T47D (cell line): ENCODE data around the gene TMEM203.

ENCODE experiments used
- DNase-seq, 2 experiments: peaks; one replicate each; pipeline versions ENCODE4 v3.0.0 to v3.0.0-alpha.2; 2011 to 2012; ENCODE audit warnings: low read depth in 1 of 2, low spot score in 1 of 2
- JUND ChIP-seq: IDR thresholded peaks from 2 replicates; pipeline ENCODE4 v1.6.1; 2012; ENCODE audit warnings: low read depth
- in situ Hi-C: cut with HindIII; loops from 2 replicates; pipeline ENCODE4 v1.10.0; 2016; ENCODE audit warnings: low sequenced_read_pairs, low pct_unique_long_range_greater_than_20kb

Gene TMEM203

DNA sequence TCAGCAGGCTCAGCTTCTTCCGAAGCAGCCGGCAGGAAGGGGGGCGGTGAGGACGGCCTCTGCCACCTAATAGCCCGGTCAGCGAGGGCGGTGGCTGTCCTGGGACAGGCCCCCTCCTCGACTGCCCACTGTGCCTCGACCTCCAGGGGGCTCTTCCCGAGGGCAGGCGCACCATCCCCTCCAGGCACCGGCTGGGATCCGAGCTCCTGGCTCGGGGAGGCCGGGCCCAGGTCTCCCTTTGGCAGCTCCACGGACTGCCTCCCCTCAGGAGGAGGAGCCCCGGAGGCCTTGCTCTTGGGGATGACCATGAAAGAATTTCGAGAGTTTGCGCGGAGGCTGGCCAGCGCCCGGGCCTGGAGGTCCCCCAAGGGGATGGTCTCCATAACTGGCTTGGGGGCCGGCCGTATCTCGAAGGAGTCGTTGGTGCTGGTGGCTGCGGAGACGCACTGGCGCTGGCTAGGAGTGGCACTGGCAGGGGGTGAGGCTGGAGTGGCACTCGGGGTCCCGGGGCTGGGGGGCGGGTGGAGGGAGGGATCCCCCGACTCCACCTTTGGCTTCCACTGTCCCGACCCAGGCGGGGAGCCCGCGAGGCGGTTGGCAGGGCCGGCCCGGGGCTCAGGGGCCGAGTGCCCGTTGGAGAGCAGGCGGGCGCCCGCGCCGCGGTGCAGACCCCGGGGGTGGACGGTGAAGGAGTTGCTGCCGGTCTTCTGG, 5.9 kb downstream of the TMEM203 start:
- in situ Hi-C loops, result no loop called here
- no peak for TF ChIP-seq JUND
- DNase-seq, result no peak

- peak in 1 of 2 experiments; percentile 73 for DNase-seq
- in situ Hi-C loops, result no loop called here
- TF ChIP-seq JUND, result no peak
These were observed 6.6 kb downstream of the TMEM203 start for GRCh38 chr9:137198902-137199283.

DNA sequence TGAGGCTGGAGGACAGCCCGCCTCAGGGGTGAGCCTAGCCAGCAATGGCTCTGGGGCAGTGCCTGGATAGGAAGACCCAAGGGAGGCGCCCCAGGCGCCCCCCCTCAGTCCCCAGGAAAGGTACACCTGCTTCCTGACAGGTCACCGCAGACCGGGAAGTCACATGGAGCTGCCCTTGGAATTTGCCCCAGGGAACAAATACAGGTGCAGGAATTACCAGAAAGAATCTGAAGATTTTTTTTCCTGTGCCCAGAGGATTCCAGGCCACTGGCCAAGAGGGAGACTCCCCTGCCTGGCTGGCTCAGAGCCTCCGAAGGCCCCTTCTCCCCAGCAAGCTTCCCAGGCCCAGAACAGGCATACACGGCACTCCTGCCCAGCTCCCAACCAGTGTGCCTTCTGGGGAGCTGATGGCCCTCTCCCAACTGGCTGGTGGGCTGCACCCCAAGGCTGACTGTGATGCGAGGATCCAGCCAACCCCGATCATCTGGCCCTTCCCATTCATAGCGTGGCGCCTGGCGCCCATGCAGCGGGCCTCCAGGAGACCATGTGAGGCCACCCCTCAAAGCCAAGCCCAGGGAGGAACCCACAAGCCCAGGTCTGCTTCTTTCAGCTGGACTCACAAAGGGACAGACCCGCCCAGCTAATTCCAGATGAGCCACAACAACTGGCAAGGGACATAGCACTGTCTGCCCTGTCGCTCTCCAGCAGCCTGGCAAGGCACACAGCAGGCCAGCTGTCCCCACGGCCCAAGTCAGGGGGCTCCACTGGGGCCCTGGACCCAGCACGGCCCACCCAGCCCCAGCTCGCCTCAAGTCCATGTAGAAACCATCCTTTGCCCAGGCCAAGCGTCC, 7.2 kb downstream of the TMEM203 start:
- peak; percentile 86 to 98 for DNase-seq
- no peak for TF ChIP-seq JUND
- in situ Hi-C loops, result no loop called here

- TF ChIP-seq JUND, result no peak
- in situ Hi-C loops, result no loop called here
- peak in 1 of 2 experiments; percentile 83 for DNase-seq
These were observed 9.8 kb downstream of the TMEM203 start for GRCh38 chr9:137195525-137196220.

- peak in 1 of 2 experiments; percentile 77 for DNase-seq
- in situ Hi-C loops, result no loop called here
- TF ChIP-seq JUND, result no peak
These were observed 10.5 kb downstream of the TMEM203 start for GRCh38 chr9:137194909-137195308.

DNA sequence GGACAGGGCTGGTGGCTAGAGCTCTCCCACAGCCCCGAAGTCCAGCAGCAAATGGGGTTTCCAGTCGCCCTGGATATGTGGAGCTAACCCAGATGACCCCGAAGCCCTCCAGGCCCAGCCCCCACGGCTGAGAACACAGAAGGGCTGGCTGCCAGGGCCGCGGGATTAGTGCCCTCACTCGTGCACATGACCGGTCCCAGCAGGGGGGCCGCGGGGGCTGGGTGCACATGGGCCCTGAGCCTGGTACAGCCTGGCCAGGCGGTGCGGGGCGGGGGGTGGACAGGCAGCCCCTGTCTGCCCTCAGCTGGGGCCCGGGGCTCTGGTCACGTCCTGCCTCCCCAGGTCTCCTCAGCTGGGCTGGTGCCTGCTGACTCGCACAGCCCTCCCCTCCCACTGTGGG, 11.1 kb downstream of the TMEM203 start:
- in situ Hi-C loops, result no loop called here
- no peak for DNase-seq
- TF ChIP-seq JUND, result no peak

DNA sequence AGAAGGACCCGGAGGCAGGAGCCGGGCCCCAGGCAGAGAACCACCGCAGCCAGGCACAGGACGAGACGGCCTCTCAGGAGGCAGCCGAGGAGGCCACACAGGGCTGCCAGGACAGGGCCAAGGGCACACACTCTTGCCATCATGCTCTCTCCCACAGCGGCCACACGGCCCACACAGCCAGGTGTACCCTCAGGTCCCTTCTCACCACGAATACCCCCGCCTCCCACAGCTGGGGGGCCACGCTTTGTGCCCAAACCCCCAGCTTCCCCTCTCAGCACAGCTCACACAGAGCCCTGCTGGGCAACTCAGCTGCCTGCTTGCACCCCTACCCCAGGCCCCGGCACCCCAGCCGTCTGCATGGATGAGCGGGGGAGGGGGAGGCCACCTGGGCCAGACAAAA, 11.7 kb downstream of the TMEM203 start:
- in situ Hi-C loops, result no loop called here
- no peak for DNase-seq
- TF ChIP-seq JUND, result no peak

DNA sequence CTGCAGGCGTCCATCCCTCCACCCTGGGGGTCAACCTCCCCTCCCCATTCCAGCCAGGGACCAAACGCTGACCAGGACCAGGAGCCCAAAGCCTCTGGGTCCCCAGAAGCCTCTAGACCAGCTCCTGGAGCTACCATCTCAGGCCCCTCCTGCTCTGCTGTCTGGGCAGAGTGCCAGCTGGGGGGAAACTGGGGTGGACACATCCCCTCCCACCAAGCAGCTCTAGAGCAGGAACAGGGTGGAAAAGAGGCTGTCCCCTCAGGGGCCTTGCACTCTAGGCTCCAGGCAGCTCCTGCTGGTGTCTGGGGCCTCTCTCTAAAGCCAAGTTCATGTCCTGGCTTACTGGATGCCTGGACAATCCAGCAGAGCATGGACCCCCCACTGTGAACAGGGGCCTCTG, 12.6 kb downstream of the TMEM203 start:
- DNase-seq, result no peak
- in situ Hi-C loops, result no loop called here

GRCh38 chr9:137192448-137192780, 13.0 kb downstream of the TMEM203 start:
- no peak for DNase-seq
- TF ChIP-seq JUND, result no peak
- in situ Hi-C loops, result no loop called here

More for the DNA sequence above, 12.6 kb downstream of the TMEM203 start:
- no peak for TF ChIP-seq JUND

DNA sequence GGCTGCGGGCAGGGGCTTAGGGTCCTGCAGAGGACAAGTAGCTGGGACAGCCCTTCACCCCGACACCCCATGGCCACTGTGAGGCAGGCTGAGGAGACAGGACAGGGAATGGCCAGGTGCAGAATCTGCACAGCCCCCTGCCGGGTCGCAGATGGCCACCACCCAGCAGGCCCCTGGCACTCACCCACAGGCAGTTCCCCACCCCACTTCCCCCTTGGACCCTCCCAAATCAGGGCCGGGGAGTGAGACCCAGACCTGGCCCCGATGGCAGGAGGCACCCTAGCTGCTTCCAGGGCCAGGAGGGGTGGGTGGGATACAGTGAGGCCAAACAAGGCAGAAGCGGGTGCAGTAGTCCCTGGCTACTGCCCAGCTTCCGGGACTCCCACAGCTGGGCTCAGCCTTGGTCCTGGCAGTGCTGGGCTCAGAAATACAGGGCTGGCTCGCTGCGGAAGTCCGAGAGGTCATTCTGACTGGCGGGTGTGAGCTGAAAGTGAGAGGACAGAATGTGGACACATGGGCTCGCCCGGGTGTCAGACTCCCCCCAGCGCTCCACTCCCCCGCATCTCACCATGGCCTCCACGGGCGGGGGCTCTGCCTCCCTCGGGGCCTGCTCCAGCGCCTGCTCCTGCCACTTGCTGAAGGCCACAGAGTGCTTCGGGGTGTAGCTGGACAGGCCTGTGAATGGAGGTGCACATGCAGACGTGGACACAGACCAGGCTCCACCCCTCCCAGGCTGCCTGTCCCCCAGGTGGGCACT, 13.6 kb downstream of the TMEM203 start:
- no peak for TF ChIP-seq JUND
- in situ Hi-C loops, result no loop called here
- no peak for DNase-seq

DNA sequence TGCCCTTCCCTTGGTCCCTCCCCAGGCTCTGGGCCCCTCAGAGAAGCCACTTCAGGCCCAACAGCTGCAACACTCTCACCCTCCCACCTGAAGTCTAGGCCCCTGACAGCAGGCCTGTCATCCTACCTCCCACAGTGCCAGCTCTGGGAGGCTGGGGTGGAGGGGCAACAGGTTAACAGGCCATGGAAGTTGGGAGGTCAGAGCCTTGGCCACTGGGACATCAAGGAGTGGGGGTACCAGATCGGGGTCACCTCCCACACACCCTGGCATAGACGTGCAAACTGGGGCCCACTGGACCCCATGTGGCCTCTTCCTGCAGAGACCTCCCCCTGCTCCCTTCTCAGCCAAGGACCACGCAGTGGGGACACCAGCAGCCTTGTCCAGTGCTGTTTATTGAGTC, 14.2 kb downstream of the TMEM203 start:
- in situ Hi-C loops, result no loop called here
- DNase-seq, result no peak
- no peak for TF ChIP-seq JUND

GRCh38 chr9:137190315-137190856, 15.1 kb downstream of the TMEM203 start:
- in situ Hi-C loops, result no loop called here
- DNase-seq, result peak in 1 of 2 experiments; percentile 82
- TF ChIP-seq JUND, result no peak
